ENCODE data around the gene NELFCD. TPM values are rescaled to one million over a fixed set of nuclear protein-coding genes. Genes with fewer than 3 reads are reported as not detected.

The NELFCD gene
- total RNA-seq, 2 donors from 2014 or later: 47.1 to 64.4 TPM

DNA sequence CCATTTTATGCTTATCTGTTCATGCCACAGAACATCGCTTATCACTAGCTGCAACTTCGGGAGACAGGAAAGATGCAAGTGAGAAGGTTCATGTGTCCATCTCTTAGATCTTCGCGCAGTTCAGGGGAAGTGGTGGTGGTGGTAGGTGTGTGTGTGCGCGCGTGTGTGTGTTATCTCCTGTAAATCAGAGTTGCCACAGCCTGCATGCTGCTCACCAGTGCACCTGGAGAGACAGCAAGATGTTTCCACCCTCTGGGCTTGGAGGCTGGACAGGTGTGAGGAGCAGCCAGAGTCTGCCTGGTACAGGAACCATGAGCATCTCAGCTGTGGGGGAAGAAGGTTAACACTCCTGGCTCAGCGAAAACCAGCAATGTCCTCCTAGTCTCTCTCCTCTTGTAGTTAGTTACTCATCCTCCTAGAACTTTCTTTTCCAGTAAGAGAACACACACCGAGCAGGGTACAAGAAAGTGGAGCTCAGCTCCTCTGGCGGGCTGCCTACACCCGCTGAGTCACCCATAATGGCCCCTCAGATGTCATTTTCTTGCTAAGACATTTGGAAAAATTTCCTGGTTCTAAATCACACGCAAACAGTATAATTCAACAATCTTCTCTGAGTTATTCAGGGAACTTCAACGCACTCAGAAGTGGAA lies 33.0 kb downstream of the NELFCD start:
- TF ChIP-seq, protein P1, sequence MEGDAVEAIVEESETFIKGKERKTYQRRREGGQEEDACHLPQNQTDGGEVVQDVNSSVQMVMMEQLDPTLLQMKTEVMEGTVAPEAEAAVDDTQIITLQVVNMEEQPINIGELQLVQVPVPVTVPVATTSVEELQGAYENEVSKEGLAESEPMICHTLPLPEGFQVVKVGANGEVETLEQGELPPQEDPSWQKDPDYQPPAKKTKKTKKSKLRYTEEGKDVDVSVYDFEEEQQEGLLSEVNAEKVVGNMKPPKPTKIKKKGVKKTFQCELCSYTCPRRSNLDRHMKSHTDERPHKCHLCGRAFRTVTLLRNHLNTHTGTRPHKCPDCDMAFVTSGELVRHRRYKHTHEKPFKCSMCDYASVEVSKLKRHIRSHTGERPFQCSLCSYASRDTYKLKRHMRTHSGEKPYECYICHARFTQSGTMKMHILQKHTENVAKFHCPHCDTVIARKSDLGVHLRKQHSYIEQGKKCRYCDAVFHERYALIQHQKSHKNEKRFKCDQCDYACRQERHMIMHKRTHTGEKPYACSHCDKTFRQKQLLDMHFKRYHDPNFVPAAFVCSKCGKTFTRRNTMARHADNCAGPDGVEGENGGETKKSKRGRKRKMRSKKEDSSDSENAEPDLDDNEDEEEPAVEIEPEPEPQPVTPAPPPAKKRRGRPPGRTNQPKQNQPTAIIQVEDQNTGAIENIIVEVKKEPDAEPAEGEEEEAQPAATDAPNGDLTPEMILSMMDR (IDR thresholded peaks at IDR 0.05): no peak
- no peak overlapping the region for H3K9ac ChIP-seq (ENCODE audit: low read depth in 2 of 2, low read length in 2 of 2)
- no peak for DNase-seq
- H3K9me3 ChIP-seq: no peaks in the 10 kb centered on the region
- H3K36me3 ChIP-seq: no peaks in the 10 kb centered on the region
- intact Hi-C loops (cut with DNase I): no loop called here
- H3K27ac ChIP-seq: no peak overlapping the region
- no peaks in the 10 kb centered on the region for H3K27me3 ChIP-seq
- no peaks in the 10 kb centered on the region for H3K4me1 ChIP-seq
- H3K4me3 ChIP-seq: no peak overlapping the region

DNA sequence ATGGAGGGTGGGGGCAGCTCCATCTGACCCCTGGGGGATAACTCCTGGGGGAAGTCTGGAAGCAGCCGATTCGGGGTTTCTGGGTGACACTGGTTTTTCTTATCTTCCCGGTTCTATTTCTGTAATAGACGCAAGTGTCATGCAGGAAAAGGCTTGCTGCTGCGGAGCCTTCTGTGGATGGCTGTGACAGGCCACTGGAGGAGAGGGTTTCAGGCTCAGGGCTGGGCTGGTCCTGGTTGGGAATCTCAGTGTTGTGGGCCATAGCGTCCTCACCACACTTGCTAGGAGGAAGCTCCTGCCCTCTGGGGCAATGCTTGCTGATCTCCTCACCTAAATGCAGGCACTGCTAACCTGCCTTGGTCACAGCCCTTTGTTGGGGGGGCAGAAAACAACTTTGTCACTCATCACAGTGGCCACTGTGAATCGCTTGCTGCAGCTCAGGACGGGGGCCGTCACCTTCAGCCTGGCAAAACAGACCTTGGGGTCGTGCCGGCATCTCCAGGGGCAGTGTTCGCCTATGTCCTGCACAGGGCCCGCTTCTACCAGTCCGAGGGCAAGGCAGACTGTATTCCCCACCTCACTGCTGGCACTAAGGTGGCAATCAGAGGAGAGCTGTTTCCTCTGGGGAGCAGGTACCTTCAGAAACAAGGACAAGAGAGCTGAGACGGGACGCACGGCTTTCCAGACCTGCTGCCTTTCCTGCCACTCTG lies 33.8 kb downstream of the NELFCD start:
- H3K36me3 ChIP-seq: no peaks in the 10 kb centered on the region
- H3K9me3 ChIP-seq: no peaks in the 10 kb centered on the region
- no peak overlapping the region for H3K27ac ChIP-seq
- DNase-seq: no peak
- H3K4me3 ChIP-seq: no peak overlapping the region
- no peak overlapping the region for H3K9ac ChIP-seq (ENCODE audit: low read depth in 2 of 2, low read length in 2 of 2)
- intact Hi-C loops (cut with DNase I): no loop called here
- TF ChIP-seq, protein P1 (IDR thresholded peaks at IDR 0.05): no peak
- no peaks in the 10 kb centered on the region for H3K4me1 ChIP-seq
- no peaks in the 10 kb centered on the region for H3K27me3 ChIP-seq

DNA sequence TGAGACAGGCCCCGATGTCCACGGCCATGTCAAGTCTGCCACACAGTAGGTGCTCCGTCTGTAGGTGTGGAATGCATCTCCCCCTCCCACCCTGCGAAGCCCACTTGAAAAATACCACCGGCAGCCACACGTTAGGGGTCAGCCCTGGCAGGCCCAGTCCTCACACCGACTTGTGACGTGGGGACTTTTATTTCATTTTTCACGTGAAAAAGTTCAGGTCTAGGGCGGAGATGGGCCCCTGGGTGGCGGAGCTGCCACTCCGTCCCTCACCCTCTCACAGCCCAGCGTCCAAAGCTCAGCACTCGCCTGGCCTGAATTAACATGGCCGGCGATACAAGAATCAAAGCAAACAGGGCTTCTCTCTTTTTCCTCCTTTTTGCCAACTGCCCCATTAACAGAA lies 34.4 kb downstream of the NELFCD start:
- Histone ChIP-seq H3K9me3 (no peaks in the 10 kb centered on the region), H3K4me3 (no peak overlapping the region), H3K27ac (no peak overlapping the region), H3K36me3 (no peaks in the 10 kb centered on the region), H3K9ac (ENCODE audit: low read depth in 2 of 2, low read length in 2 of 2) (no peak overlapping the region), H3K4me1 (no peaks in the 10 kb centered on the region), H3K27me3 (no peaks in the 10 kb centered on the region)
- TF ChIP-seq, protein P1 (IDR thresholded peaks at IDR 0.05): no peak
- intact Hi-C loops (cut with DNase I): no loop called here
- no peak for DNase-seq

DNA sequence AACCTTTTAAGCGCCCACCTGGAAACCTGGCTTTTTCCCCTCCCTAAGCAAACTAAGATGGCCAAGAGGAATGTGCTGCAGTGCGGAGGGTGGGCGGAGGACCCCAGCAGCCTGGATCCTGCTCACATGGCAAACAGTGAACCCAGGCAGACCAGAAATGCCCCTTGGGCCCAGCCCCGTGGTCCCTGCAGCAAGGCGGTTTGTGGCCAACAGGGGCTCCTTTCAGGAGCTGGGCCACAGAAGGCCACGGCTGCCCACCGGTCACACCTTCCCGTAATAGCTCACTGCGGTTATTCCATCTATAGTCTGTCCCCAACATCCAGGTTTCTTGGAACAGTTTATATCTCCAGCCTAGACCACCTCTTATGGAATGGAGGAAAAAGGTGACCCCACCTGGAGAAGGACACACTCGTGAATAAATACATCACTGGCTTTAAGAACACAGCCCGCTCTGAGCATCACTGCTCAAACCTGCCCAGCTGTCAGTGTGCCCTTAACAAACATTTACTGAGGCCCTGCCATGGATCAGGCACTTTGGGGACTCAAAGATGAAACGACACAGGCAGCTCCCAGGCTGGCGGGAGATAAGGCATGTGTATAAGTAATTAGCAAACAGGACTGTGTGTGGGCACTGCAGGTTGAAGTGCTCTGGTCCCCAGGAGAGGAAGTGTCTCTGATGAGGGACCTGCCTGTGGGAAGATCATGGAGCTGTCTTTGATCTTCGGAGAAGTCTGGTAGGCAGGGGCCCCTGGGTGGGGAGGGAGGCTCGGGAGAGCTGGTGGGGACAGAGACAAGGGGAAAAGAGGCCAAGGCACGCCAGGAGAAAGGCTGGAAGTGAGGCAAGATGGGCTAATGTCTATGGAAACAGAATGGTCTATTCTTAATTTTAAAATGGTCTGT lies 35.0 kb downstream of the NELFCD start:
- intact Hi-C loops (cut with DNase I): no loop called here
- H3K4me1 ChIP-seq: no peaks in the 10 kb centered on the region
- no peaks in the 10 kb centered on the region for H3K36me3 ChIP-seq
- H3K9me3 ChIP-seq: no peaks in the 10 kb centered on the region
- no peak overlapping the region for H3K27ac ChIP-seq
- H3K9ac ChIP-seq (ENCODE audit: low read depth in 2 of 2, low read length in 2 of 2): no peak overlapping the region
- H3K4me3 ChIP-seq: no peak overlapping the region
- no peak for DNase-seq
- no peaks in the 10 kb centered on the region for H3K27me3 ChIP-seq
- TF ChIP-seq, protein P1 (IDR thresholded peaks at IDR 0.05): no peak

DNA sequence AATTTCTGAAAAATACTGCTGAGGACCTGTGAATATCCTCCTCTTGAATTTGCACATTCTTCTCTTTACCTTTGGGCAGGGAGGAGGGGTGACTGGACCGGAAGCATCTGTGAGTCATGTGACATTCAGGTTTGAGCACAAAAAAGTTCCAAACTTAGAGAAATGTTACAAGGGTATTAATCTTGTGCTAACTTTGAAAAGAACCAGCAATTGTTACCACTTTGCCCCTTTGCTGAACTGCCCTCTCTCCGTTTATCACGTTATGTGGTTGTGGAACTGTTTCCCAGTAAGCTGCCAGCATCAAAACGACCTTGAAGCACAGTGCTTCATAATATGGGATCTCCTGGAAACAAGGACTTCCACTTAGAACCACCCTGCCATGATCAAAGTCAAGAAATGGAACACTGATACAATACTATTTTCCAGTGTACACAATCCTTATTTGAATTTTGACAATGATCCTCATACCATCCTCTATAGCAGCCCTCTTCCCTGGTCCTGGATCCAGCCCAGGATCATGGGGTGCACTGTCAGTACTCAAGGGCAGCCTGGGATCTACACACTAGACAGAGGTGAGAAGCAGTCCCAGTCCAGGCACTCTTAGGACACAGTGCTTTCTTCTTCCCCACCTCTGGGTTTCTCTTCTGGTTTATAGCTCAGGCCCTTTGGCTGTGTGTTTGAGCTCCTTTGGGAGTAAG lies 35.9 kb downstream of the NELFCD start:
- TF ChIP-seq, protein P1 (IDR thresholded peaks at IDR 0.05): no peak
- no peaks in the 10 kb centered on the region for H3K27me3 ChIP-seq
- no peaks in the 10 kb centered on the region for H3K36me3 ChIP-seq
- intact Hi-C loops (cut with DNase I): no loop called here
- no peak overlapping the region for H3K4me3 ChIP-seq
- H3K9ac ChIP-seq (ENCODE audit: low read depth in 2 of 2, low read length in 2 of 2): no peak overlapping the region
- H3K9me3 ChIP-seq: no peaks in the 10 kb centered on the region
- no peaks in the 10 kb centered on the region for H3K4me1 ChIP-seq
- DNase-seq: no peak
- H3K27ac ChIP-seq: no peak overlapping the region

All from colonic mucosa (tissue), 4 donors.